GM18526 (cell line): ENCODE data around the gene PDCL3.

Experiments
- POLR2A ChIP-seq: IDR thresholded peaks from 3 replicates; pipeline ENCODE4 v1.6.1; 2011; ENCODE audit not compliant: insufficient read length; ENCODE audit errors: extremely low read depth

Gene PDCL3

GRCh38 chr2:100562613-100563406 lies at the start of gene PDCL3:
PDCL3 (plus strand) TSS chr2:100562993; CDS start chr2:100563068, 75 bp downstream.
- peak; percentile 74 for TF ChIP-seq POLR2A

GRCh38 chr2:100513650-100514049 lies 49.1 kb upstream of the PDCL3 start:
- TF ChIP-seq POLR2A: no peak

- TF ChIP-seq POLR2A: no peak
These were observed 45.2 kb upstream of the PDCL3 start for GRCh38 chr2:100517556-100517955.

GRCh38 chr2:100518801-100519200 lies 44.0 kb upstream of the PDCL3 start:
- TF ChIP-seq POLR2A: no peak

GRCh38 chr2:100520224-100520623 lies 42.6 kb upstream of the PDCL3 start:
- TF ChIP-seq POLR2A: no peak

- TF ChIP-seq POLR2A: no peak
These were observed 40.4 kb upstream of the PDCL3 start for GRCh38 chr2:100522430-100522829.

GRCh38 chr2:100524331-100524730 lies 38.5 kb upstream of the PDCL3 start:
- TF ChIP-seq POLR2A: no peak

- no peak for TF ChIP-seq POLR2A
These were observed 35.9 kb upstream of the PDCL3 start for GRCh38 chr2:100526868-100527267.

- TF ChIP-seq POLR2A: no peak
These were observed 35.3 kb upstream of the PDCL3 start for GRCh38 chr2:100527440-100528015.

- no peak for TF ChIP-seq POLR2A
These were observed 33.6 kb upstream of the PDCL3 start for GRCh38 chr2:100529176-100529575.

- TF ChIP-seq POLR2A: no peak
These were observed 32.9 kb upstream of the PDCL3 start for GRCh38 chr2:100529900-100530299.

- no peak for TF ChIP-seq POLR2A
These were observed 26.9 kb upstream of the PDCL3 start for GRCh38 chr2:100535855-100536254.

- TF ChIP-seq POLR2A: no peak
These were observed 24.9 kb upstream of the PDCL3 start for GRCh38 chr2:100537918-100538317.

- TF ChIP-seq POLR2A: no peak
These were observed 23.6 kb upstream of the PDCL3 start for GRCh38 chr2:100539221-100539620.

GRCh38 chr2:100541404-100541803 lies 21.4 kb upstream of the PDCL3 start:
- TF ChIP-seq POLR2A: no peak

- TF ChIP-seq POLR2A: no peak
These were observed 20.4 kb upstream of the PDCL3 start for GRCh38 chr2:100542418-100542817.
